B cell (primary cell): Measurements from ENCODE around the gene GALK1.

Experiments
- CTCF ChIP-seq: fragments of 200-600 bp; IDR thresholded peaks from one replicate; pipeline ENCODE4 v1.8.0; 2022; ENCODE audit warnings: antibody characterized with exemption, mild to moderate bottlenecking
- EZH2 ChIP-seq: IDR thresholded peaks from 2 replicates; pipeline ENCODE4 v1.6.1; 2012; ENCODE audit warnings: borderline replicate concordance, low read depth, mild to moderate bottlenecking, moderate library complexity, low read length; ENCODE audit not compliant: insufficient read depth, poor library complexity, severe bottlenecking

GRCh38 chr17:75791254-75791653, 26.3 kb upstream of the GALK1 start:
- no peak for TF ChIP-seq CTCF
- TF ChIP-seq EZH2, result no peak
